Limb (tissue), 2 donors: ENCODE results near the gene RMI2.

ENCODE experiments used
- DNase-seq, 2 donors: peaks; one replicate each; pipeline ENCODE4 v3.0.0-alpha.2; 2016; ENCODE audit errors: extremely low spot score in 2 of 2

RMI2 gene

DNA sequence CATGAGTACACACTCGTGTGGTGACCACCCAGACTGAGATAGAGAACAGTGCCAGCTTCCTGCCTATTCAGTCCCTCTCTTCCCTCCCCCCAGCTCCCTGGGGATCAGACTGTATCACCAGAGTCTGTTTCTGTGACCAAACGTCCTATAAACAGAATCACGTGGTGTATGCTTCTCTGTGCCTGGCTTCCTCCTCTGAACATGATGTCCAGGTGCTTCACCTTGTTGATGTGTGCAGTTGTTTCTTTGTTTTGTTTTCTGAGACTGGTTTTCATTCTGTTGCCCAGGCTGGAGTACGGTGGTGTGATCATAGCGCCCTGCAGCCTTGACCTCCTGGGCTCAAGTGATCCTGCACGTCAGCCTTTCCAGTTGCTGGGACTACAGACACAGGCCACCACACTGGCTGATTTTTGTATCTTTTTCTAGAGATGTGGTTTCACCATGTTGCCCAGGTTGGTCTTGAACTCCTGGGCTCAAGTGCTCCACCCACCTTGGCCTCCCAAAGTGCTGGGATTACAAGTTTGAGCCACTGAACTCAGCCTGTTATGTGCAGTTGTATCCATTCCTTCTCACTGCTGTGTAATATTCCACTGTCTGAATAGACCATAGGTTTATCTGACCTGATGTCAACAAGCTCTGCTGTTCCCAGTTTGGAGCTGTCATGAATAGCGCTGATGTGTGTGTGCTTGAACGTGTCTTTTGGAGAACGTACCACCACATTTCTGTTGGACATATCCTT is 35.2 kb upstream of the RMI2 start:
- DNase-seq = no peak

GRCh38 chr16:11310634-11310977 is 34.7 kb upstream of the RMI2 start:
- DNase-seq = no peak

DNA sequence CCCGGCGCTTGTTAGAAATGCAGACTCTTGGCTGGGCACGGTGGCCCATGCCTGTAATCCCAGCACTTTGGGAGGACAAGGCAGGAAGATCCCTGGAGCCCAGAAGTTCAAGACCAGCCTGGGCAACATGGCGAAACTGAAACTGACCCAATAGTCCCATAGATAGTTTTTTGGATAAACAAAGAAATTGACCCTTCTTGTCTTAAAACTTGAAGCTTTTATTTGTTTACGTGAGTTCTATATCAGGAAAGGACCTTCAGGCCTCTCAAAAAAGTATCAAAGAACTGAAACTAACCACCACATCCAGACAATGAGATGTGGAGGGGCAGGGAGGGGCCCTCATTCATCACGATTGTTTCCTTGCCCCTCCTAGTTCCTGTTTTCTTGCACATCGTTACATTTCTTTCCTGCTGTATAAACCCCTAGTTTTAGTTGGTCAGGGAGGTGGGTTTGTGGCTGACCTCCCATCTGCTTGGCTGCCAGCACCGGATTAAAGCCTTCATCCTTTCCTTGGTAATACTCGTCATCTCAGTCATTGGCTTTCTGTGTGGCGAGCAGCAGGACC is 34.2 kb upstream of the RMI2 start:
- no peak for DNase-seq

- DNase-seq = no peak
These were observed 32.4 kb upstream of the RMI2 start for GRCh38 chr16:11312718-11313492.

GRCh38 chr16:11313493-11314308 is 31.6 kb upstream of the RMI2 start:
- DNase-seq = no peak

DNA sequence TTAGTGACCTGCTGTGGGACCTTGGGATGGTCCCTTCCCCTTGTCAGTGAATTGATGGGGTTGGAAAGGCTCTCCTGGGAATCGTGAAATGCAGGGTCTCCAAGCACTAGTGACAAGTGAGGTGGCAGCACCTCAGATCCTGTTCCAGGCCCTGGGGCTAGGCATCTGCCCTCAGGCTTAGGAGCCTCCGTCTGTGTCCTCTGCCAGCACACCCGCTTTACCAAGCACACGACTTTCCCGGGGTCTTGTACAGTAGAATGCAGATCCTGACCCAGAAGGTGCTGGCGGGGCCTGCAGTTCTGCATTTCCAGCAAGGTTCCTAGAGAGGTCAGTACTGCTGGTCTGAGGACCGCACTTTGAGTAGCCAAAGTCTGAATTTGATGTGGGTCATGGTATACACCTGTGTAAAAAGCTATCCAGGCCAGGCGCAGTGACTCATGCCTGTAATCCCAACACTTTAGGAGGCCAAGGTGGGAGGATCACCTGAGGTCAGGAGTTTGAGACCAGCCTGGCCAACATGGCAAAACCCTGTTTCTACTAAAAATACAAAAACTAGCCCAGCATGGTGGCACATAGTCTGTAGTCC is 30.9 kb upstream of the RMI2 start:
- DNase-seq = no peak

- peak; percentile 48 to 70 for DNase-seq
These were observed 29.7 kb upstream of the RMI2 start for GRCh38 chr16:11315510-11315909.

DNA sequence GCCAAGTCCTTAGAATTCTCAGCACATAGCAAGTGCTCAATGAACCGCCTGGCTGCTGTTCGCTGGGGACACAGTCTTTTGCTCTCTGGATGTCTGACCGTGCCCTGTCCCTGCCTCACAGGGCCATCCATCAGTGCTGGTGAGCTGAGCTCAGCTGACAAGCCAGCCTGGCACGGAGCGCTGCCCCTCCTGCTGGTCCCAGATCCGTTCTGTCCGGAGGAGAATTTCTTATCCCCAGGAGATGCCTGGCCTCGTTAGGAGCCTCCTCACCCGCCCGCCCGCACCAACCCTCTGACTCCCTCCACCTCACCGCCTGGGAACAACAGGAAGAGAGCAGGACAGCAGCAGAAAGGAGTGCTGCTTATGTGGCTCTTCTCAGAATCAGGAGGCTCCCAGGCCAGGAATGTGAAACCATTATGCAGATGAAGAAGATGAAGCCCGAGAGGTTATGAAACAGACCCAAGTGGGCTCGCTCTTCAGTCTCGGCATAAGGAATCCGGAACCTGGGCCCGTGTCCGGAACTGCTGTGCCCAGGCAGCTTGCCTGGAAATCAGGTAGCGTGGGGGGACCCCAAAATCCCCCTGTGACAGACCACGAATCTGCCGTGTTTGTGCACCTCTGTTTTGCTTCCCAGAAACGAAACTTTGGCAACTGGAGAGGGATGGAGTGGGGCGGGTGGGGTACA is 28.8 kb upstream of the RMI2 start:
- DNase-seq = no peak

GRCh38 chr16:11318817-11319216 is 26.4 kb upstream of the RMI2 start:
- no peak for DNase-seq

DNA sequence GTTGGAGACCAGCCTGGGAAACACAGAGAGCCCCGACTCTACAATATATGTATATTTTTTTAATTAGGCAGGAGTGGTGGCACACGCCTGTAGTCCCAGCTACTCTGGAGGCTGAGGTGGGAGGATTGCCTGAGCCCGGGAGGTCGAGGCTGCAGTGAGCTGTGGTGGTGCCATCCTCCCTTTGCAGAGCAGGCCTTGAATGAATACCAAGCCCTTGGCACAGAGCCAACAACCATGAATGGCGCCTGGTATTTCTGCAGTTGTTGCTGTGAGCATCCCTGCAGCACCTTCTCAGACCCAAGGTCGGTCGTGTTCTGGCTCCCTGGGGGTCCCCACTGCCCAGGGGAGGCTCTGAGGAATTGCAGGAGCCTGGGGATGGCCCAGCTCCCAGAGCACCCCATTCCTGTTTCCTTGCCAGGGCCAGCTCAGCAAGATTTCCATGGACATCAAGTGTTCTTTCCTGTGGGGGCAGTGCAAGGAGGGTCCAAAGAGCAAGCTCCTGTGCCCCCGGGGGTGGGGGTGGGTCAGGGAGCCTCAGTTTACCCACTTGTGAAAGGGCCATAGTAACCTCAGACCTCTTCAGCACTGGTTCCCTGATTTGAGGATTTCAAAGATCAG is 25.6 kb upstream of the RMI2 start:
- no peak for DNase-seq

GRCh38 chr16:11320170-11320569 is 25.1 kb upstream of the RMI2 start:
- no peak for DNase-seq

DNA sequence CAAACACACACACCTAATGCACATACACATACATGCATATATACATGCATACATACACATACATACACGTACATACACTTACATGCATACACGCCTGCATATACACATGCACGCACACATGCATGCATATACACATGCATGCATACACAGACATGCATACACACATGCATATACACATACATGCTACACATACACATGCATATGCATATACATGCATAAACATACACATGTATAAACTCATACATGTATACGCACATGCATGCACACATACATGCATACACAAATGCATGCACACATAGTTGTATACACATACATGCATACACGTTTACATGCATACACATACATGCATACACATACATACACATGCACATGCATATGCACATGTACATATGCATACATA is 23.6 kb upstream of the RMI2 start:
- DNase-seq = no peak

DNA sequence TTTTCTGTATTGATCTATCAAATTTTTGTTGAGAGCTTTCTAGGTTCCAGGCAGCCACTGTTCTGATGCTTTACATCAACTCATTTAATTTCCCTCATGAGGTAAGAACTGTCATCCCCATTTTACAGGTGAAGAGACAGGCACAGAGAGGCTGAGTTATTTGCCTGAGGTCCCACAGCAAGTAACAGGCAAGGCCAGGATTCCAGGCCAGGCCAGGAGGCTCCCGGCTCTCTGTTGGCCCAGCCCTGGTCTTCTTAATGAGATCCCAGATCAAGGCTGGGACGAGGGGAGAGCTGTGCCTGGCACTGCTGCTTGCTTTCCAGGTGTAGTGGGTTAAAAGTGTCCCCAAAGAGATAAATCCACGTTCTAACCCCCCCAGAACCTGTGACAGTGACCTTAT is 22.4 kb upstream of the RMI2 start:
- no peak for DNase-seq

- no peak for DNase-seq
These were observed 21.5 kb upstream of the RMI2 start for GRCh38 chr16:11323551-11324336.

GRCh38 chr16:11325404-11326083 is 19.7 kb upstream of the RMI2 start:
- no peak for DNase-seq

DNA sequence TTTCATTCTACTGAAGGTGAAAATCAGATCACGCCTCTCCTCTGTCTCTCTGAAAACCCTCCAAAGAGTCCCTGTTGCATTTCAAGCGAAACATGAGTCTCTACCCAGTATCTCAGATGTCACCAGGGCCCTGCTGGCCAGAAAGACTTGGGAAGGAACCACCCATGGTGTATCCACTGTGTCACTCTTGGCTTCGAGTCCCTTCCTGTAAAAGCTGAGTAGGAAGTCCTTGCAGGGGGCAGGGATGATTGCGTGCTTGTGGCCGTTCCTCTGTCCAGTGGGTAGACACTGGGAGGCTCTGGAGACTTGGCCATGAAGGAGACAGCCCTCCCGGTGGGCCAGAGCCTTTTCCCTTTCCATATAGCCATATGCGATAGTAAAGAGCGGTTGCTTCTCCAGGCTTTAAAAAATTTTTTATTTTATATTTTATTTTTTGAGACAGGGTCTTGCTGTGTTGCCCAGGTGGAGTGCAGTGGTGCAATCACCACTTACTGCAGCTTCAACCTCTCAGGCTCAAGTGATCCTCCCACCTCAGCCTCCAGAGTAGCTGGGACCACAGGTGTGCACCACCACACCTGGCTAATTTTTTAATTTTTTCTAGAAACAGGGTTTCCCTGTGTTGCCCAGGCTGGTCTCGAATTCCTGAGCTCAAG is 19.0 kb upstream of the RMI2 start:
- DNase-seq = no peak

DNA sequence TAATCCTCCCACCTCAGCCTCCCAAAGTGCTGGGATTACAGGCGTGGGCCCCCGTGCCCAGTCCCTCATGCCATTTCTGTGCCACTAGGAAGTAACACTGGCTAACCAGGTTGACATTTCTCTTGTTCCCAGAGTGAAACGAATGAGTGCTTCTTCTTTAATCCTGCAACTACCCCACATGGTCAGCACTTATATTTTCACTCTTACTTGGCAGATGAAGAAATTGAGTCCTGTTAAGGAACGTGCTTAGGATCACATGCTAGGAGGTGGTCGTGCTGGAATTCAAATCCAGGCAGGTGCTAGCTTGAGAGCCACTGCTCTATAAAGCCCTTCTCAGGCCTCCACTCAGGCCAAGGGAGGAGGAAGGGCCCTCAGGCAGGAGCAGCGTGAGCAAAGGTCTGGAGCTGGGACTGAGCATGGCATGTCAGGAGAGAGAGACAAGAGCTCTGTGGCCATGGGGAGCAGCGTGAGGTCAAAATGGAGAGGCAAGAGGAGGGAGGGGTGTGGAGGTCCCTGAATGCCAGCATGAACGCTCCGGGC is 18.5 kb upstream of the RMI2 start:
- DNase-seq = no peak
